ENCODE results near the gene P3H2.

P3H2 gene

GRCh38 chr3:189999718-190000117, 121.0 kb downstream of the P3H2 start:
- Histone ChIP-seq H3K79me2 (ENCODE audit: insufficient read depth, low read depth) (no peaks in the 10 kb centered on the region), H3K4me3 (IDR thresholded peaks at IDR 0.05; ENCODE audit: insufficient read depth, low read depth, low read length) (no peak overlapping the region), H3K9ac (no peak overlapping the region), H4K20me1 (ENCODE audit: insufficient read depth) (no peaks in the 10 kb centered on the region; the same call in 1 of the 2 replicates), H2AFZ (ENCODE audit: low read depth) (no peak overlapping the region), H3K36me3 (ENCODE audit: insufficient read depth) (no peaks in the 10 kb centered on the region), H3K4me2 (no peak overlapping the region), H3K4me1 (ENCODE audit: low read depth, poor library complexity, severe bottlenecking) (peaks cover 11% of the 10 kb centered on the region), H3K27me3 (ENCODE audit: insufficient read depth, low read depth) (no peaks in the 10 kb centered on the region), H3K27ac (no peak overlapping the region)
- no peak for TF ChIP-seq CTCF (conservative IDR thresholded peaks at IDR 0.05; ENCODE audit: low read depth, low read length)

DNA sequence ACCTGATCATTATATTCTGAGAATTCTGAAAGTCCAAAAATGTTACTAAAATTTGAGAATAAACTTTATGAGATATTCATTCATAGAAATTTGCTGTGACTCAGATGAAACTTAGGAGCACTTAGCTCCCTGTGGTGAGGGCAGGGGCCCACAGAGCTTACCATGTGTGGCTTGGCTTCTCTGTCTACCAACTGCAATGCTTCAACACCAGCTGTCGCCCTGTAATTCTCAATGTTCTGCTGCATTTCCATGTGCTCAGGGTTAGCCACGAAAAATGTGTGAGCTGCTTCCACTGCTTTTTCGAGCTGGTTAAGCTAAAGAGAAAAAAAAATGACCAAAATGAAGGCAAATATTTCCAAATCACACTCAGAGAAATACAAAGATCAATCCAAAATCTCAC, 125.6 kb downstream of the P3H2 start:
- Histone ChIP-seq H3K4me2 (peak overlapping the region; percentile 5), H3K27ac (peak overlapping the region; percentile 43), H3K27me3 (ENCODE audit: insufficient read depth, low read depth) (no peaks in the 10 kb centered on the region), H3K4me1 (ENCODE audit: low read depth, poor library complexity, severe bottlenecking) (peaks cover 14% of the 10 kb centered on the region), H3K9ac (peak overlapping the region; percentile 26; the same call in 1 of the 2 replicates), H4K20me1 (ENCODE audit: insufficient read depth) (no peaks in the 10 kb centered on the region), H3K36me3 (ENCODE audit: insufficient read depth) (no peaks in the 10 kb centered on the region), H2AFZ (ENCODE audit: low read depth) (peak overlapping the region; percentile 12; the same call in 1 of the 2 replicates), H3K79me2 (ENCODE audit: insufficient read depth, low read depth) (no peaks in the 10 kb centered on the region), H3K4me3 (IDR thresholded peaks at IDR 0.05; ENCODE audit: insufficient read depth, low read depth, low read length) (no peak overlapping the region)
- no peak for TF ChIP-seq CTCF (conservative IDR thresholded peaks at IDR 0.05; ENCODE audit: low read depth, low read length)

DNA sequence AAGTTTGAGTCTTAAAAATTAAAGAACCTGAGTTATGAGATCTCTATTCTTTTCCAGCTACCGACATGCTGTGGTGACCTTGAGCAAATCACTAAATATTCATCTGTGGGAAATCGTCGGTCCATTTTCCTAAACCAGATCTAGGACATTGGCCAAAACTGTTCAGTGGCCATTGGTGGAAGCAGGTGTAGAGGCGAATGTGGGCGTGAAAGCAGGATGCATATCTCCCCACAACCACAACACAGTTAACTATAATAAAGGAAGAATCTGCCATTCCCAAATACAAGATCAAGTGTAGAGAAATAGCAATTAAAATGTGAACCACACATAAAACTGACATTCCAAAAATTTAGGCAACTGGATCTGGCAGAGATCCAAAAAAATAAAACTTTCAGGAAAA, 129.9 kb downstream of the P3H2 start:
- H3K4me2 ChIP-seq = no peak overlapping the region

GRCh38 chr3:189988854-189989253, 131.8 kb downstream of the P3H2 start:
- Histone ChIP-seq H3K36me3 (ENCODE audit: insufficient read depth) (no peaks in the 10 kb centered on the region), H3K27ac (no peak overlapping the region), H3K9ac (no peak overlapping the region), H2AFZ (ENCODE audit: low read depth) (no peak overlapping the region), H3K4me3 (IDR thresholded peaks at IDR 0.05; ENCODE audit: insufficient read depth, low read depth, low read length) (no peak overlapping the region), H3K4me1 (ENCODE audit: low read depth, poor library complexity, severe bottlenecking) (no peaks in the 10 kb centered on the region), H3K27me3 (ENCODE audit: insufficient read depth, low read depth) (no peaks in the 10 kb centered on the region), H3K4me2 (no peak overlapping the region), H3K79me2 (ENCODE audit: insufficient read depth, low read depth) (no peaks in the 10 kb centered on the region), H4K20me1 (ENCODE audit: insufficient read depth) (no peaks in the 10 kb centered on the region)
- no peak for TF ChIP-seq CTCF (conservative IDR thresholded peaks at IDR 0.05; ENCODE audit: low read depth, low read length)

More for the DNA sequence above, 129.9 kb downstream of the P3H2 start:
- H3K27ac ChIP-seq = no peak overlapping the region
- H3K79me2 ChIP-seq (ENCODE audit: insufficient read depth, low read depth) = no peaks in the 10 kb centered on the region
- H3K4me1 ChIP-seq (ENCODE audit: low read depth, poor library complexity, severe bottlenecking) = peaks cover 14% of the 10 kb centered on the region
- H3K27me3 ChIP-seq (ENCODE audit: insufficient read depth, low read depth) = no peaks in the 10 kb centered on the region
- no peak overlapping the region for H3K4me3 ChIP-seq (IDR thresholded peaks at IDR 0.05; ENCODE audit: insufficient read depth, low read depth, low read length)
- H4K20me1 ChIP-seq (ENCODE audit: insufficient read depth) = no peaks in the 10 kb centered on the region
- no peak overlapping the region for H2AFZ ChIP-seq (ENCODE audit: low read depth)
- TF ChIP-seq CTCF (conservative IDR thresholded peaks at IDR 0.05; ENCODE audit: low read depth, low read length) = no peak
- H3K36me3 ChIP-seq (ENCODE audit: insufficient read depth) = no peaks in the 10 kb centered on the region
- H3K9ac ChIP-seq = no peak overlapping the region

All from KMS-11 (cell line).